ENCODE measurements around the gene ITGB3BP.

The ITGB3BP gene

DNA sequence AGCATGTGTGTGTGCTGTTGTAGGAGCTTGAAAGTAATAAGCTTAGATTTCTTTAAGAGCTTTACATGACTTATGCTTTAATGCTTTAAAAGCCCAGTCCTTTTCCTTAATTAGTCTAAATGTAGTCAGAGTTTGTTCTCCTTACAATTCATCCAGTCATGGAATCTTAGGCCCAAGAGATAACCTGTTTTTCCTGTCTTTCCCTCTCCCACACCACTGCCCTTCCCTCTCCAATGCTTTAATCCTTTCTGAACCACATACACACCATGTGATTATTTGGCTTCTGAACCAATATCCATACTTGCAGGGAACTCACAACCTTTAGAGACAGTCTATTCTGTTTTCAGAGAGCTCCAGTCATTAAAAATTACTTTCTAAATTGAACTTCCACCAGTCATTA, 118.0 kb downstream of the ITGB3BP start:
- H3K36me3 Mint-ChIP-seq (ENCODE audit: low read depth): peaks cover 20% of the 10 kb centered on the region
- H3K9me3 Mint-ChIP-seq: no peaks in the 10 kb centered on the region
- no peak overlapping the region for H3K27ac Mint-ChIP-seq
- H3K4me3 Mint-ChIP-seq: no peak overlapping the region
- H3K27me3 Mint-ChIP-seq (ENCODE audit: low read depth): no peaks in the 10 kb centered on the region
- TF ChIP-seq, protein P1, sequence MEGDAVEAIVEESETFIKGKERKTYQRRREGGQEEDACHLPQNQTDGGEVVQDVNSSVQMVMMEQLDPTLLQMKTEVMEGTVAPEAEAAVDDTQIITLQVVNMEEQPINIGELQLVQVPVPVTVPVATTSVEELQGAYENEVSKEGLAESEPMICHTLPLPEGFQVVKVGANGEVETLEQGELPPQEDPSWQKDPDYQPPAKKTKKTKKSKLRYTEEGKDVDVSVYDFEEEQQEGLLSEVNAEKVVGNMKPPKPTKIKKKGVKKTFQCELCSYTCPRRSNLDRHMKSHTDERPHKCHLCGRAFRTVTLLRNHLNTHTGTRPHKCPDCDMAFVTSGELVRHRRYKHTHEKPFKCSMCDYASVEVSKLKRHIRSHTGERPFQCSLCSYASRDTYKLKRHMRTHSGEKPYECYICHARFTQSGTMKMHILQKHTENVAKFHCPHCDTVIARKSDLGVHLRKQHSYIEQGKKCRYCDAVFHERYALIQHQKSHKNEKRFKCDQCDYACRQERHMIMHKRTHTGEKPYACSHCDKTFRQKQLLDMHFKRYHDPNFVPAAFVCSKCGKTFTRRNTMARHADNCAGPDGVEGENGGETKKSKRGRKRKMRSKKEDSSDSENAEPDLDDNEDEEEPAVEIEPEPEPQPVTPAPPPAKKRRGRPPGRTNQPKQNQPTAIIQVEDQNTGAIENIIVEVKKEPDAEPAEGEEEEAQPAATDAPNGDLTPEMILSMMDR (IDR thresholded peaks at IDR 0.05; ENCODE audit: unreplicated experiment in 3 of 3): no peak
- peaks cover 15% of the 10 kb centered on the region for H3K4me1 Mint-ChIP-seq

DNA sequence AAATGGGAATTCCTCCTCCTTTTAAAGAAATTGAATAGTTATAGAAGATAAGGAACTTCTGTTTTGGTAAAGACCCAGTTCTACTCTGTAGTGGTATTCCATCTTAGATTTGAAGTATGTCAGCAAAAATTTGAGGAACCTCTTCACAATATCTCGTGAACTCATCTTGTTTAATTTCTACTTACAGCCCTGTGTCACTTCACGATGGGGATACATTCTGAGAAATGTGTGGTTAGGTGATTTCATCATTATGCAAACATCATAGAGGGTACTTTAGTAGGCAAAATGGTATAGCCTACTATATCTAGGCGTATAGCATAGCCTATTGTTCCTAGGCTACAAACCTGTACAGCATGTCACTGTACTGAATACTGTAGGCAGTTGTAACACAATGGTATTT, 119.6 kb downstream of the ITGB3BP start:
- Mint-ChIP-seq H3K4me3 (no peak overlapping the region), H3K27ac (no peak overlapping the region)

DNA sequence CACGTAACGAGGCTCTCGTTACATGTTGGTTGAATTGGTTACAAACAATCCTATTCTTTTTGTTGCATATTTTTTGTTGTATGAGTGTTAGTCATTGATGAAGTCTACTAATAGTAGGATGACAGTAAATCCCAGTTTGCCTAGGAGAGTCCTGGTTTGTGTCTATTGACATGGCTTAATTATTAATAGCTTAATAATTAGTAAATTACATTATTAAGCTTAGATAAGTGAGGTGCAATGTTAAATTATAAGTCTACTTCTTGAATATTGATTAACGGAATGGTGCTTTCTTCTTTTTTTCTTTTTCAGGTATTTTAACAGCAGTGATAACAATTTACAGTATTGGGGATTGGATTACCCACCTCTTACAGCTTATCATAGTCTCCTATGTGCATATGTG, 121.1 kb downstream of the ITGB3BP start:
- H3K4me1 Mint-ChIP-seq: no peaks in the 10 kb centered on the region
- H3K27me3 Mint-ChIP-seq (ENCODE audit: low read depth): no peaks in the 10 kb centered on the region
- TF ChIP-seq, protein P1 (IDR thresholded peaks at IDR 0.05; ENCODE audit: unreplicated experiment in 3 of 3): no peak
- H3K9me3 Mint-ChIP-seq: no peaks in the 10 kb centered on the region
- no peak overlapping the region for H3K4me3 Mint-ChIP-seq
- H3K36me3 Mint-ChIP-seq (ENCODE audit: low read depth): peaks cover 29% of the 10 kb centered on the region
- no peak overlapping the region for H3K27ac Mint-ChIP-seq

More for the DNA sequence above, 119.6 kb downstream of the ITGB3BP start:
- TF ChIP-seq, protein P1 (IDR thresholded peaks at IDR 0.05; ENCODE audit: unreplicated experiment in 3 of 3): no peak
- Mint-ChIP-seq H3K36me3 (ENCODE audit: low read depth) (peaks cover 30% of the 10 kb centered on the region), H3K9me3 (no peaks in the 10 kb centered on the region), H3K4me1 (peaks cover 6% of the 10 kb centered on the region), H3K27me3 (ENCODE audit: low read depth) (no peaks in the 10 kb centered on the region)

All from nephron (organoid).